IPS-11a (cell line): ENCODE measurements around the gene SMIM22.

ENCODE experiments used
- H3K4me3 ChIP-seq: one replicate; pipeline ENCODE4 v1.5.1; 2013; ENCODE audit warnings: low read depth, low read length, control low read depth

Gene SMIM22

DNA sequence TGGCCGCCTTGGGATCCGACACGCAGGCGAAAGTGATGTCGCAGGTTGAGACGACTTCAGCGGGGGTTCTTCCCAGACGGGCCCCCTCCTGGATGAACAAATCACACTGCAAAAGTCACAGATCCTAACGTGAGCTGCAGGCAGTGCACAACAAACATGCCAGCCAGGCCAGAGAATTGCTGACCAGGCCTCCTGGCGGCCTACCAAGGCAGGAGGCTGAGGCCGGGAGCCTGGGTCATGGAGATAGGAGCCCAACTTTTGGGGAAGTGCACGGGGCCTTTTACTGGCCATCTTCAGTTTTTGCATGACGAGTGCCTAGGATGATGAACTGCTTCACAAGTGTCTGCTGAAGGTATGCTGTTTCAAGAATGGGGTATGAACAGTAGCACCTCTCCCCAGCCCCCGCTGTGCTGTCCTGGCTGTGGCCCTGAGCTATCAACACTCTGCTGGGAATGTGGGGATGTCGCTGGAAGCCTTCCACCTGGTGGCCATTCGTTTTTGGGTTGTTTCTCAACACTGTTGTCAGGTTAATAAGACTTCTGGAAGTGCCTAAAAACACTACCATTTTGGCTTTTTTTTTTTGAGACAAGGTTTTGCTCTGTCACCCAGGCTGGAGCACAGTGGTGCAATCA, 19.5 kb downstream of the SMIM22 start:
- H3K4me3 ChIP-seq: no peak overlapping the region

- no peak overlapping the region for H3K4me3 ChIP-seq
Measured at GRCh38 chr16:4820652-4821051, 25.5 kb downstream of the SMIM22 start.

- no peak overlapping the region for H3K4me3 ChIP-seq
Measured at GRCh38 chr16:4825196-4825595, 30.0 kb downstream of the SMIM22 start.

GRCh38 chr16:4826526-4826925, 31.4 kb downstream of the SMIM22 start:
- no peak overlapping the region for H3K4me3 ChIP-seq

- no peak overlapping the region for H3K4me3 ChIP-seq
Measured at GRCh38 chr16:4826980-4827379, 31.8 kb downstream of the SMIM22 start.

DNA sequence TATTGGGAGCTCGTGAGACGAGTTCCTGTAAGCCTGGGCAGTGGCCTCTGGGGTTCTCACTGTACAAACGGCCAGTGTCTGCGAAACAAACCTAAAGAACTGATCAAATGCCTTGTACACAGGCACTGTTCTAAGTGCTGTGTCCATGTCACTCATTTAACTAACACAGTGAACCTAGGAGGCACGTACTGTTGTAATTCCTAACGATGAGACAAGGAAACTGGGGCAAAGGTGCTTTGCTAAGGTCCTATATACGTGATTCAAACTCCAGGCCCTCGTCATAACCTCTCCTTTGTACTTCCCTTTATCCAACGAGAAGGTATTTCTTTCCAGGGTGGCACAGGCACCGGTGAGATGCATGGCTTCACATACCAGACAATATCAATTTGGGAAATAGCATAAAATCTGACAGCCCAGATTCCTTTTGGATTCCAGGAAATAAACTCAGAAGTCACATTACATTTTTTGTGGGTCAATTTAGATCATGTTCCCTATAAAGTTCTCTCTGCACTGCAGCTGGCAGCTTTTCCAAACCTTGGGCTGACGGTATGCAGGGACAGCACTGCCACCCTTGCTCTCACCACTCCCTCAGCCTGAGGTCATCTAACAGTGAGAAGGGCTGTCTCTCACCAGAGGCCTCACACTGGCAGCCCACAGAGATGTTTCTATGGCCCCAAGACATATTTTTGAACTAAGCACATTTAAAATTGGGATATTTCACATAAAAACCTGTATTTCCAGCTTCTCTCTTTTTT, 33.6 kb downstream of the SMIM22 start:
- H3K4me3 ChIP-seq: no peak overlapping the region

GRCh38 chr16:4830408-4830807, 35.2 kb downstream of the SMIM22 start:
- no peak overlapping the region for H3K4me3 ChIP-seq

DNA sequence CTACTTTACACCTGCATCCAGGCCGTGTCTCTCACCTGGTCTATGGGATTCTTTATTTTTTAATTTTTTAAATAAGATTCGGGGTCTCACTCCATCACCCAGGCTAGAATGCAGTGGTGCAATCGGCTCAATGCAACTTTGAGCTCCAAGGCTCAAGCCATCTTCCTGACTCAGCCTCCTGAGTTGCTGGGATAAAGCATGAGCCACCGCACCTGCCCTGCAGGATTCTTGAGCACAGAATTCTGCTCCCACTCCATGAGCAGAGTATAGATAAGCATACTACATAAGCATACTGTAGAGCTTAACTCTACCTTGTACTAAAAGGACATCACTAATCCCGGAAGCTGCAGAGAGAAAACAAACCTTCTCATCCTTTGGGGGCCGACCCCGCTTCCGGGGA, 36.4 kb downstream of the SMIM22 start:
- H3K4me3 ChIP-seq: no peak overlapping the region

- H3K4me3 ChIP-seq: no peak overlapping the region
Measured at GRCh38 chr16:4832698-4833343, 37.7 kb downstream of the SMIM22 start.

DNA sequence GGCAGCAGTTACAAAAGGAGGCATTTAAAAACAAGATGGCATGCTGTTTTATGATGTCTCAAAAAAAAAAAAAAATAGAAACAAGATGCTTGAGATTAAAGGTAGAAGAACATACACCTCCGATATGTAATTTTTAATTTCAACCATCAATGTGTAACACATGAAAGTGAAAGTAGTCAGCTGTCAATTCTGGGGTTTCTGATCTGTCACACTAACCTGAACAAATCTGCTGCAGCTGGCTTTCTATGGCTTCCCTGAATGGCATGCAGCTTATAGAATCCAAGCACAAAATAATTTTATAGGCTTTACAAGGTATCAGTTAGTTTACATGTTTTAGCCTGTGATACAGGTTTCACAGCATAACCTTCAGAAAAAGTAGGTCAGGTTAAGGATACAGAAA, 38.4 kb downstream of the SMIM22 start:
- H3K4me3 ChIP-seq: no peak overlapping the region

- no peak overlapping the region for H3K4me3 ChIP-seq
Measured at GRCh38 chr16:4836727-4837126, 41.6 kb downstream of the SMIM22 start.

- H3K4me3 ChIP-seq: no peak overlapping the region
Measured at GRCh38 chr16:4837733-4838501, 42.7 kb downstream of the SMIM22 start.

DNA sequence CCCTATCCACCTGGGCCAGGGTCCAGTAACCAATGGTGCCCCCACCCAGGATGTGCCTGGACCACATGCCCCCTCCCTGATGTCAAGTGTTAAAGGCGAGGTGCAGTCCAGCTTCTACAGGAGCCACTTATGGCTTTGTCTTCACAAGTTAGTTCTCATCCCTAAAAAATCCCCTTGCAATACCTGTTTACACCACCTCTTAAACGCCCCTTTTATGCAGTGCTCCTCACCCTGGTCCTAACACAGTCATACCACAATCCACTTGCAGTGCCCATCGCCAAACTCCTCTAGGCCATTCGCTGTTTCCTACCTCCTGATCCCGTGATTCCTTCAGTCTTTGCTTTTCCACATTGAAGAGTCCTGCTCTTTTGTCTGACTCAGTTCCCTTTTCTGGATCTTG, 44.8 kb downstream of the SMIM22 start:
- no peak overlapping the region for H3K4me3 ChIP-seq

DNA sequence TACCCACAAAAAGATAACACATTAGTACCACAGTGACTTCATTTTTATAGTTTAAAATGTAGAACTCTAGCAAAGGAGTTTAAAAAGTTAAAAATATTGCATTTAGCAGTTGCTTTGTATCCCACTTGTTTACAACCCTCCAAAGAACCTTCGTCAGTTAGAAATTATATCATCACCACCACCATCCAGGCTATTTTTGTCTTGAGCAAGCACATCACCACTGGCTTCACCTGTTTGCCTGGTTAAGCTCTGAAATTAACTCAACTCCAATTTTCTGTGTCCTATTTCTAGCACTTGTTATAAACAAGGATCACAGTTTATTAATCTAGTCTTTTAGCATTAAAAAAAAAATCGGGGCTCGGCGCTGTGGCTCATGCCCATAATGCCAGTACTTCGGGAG, 45.8 kb downstream of the SMIM22 start:
- no peak overlapping the region for H3K4me3 ChIP-seq
